IPS-15b (cell line): Measurements from ENCODE around the gene ZMIZ1.

ENCODE experiments used
- H3K27me3 ChIP-seq: one replicate; pipeline ENCODE4 v1.6.1; 2013; ENCODE audit warnings: low read length; ENCODE audit not compliant: control insufficient read depth, insufficient read depth
- H3K36me3 ChIP-seq: one replicate; pipeline ENCODE4 v1.6.1; 2013; ENCODE audit warnings: low read length; ENCODE audit not compliant: control insufficient read depth, insufficient read depth
- H3K4me1 ChIP-seq: one replicate; pipeline ENCODE4 v1.6.1; 2013; ENCODE audit warnings: mild to moderate bottlenecking, low read length; ENCODE audit not compliant: control insufficient read depth, insufficient read depth
- H3K4me3 ChIP-seq: one replicate; pipeline ENCODE4 v1.5.1; 2013; ENCODE audit warnings: low read depth, low read length
- H3K9ac ChIP-seq: one replicate; pipeline ENCODE4 v1.6.1; 2013; ENCODE audit warnings: low read depth, mild to moderate bottlenecking, low read length
- H3K9me3 ChIP-seq: one replicate; pipeline ENCODE4 v1.6.1; 2013; ENCODE audit warnings: mild to moderate bottlenecking, low read length; ENCODE audit not compliant: control insufficient read depth, insufficient read depth

The ZMIZ1 gene

GRCh38 chr10:79182781-79183467, 114.2 kb downstream of the ZMIZ1 start:
- no peak overlapping the region for H3K9ac ChIP-seq
- H3K36me3 ChIP-seq: peaks cover 20% of the 10 kb centered on the region
- no peaks in the 10 kb centered on the region for H3K9me3 ChIP-seq
- H3K4me1 ChIP-seq: peaks cover 25% of the 10 kb centered on the region
- no peak overlapping the region for H3K4me3 ChIP-seq
- H3K27me3 ChIP-seq: no peaks in the 10 kb centered on the region

GRCh38 chr10:79183468-79183865, 114.7 kb downstream of the ZMIZ1 start:
- Histone ChIP-seq H3K9ac (no peak overlapping the region), H3K9me3 (no peaks in the 10 kb centered on the region), H3K4me1 (peaks cover 24% of the 10 kb centered on the region), H3K27me3 (no peaks in the 10 kb centered on the region), H3K36me3 (peaks cover 20% of the 10 kb centered on the region), H3K4me3 (no peak overlapping the region)

GRCh38 chr10:79184145-79184625, 115.4 kb downstream of the ZMIZ1 start:
- Histone ChIP-seq H3K4me1 (peaks cover 19% of the 10 kb centered on the region), H3K9ac (no peak overlapping the region), H3K27me3 (no peaks in the 10 kb centered on the region), H3K4me3 (no peak overlapping the region), H3K9me3 (no peaks in the 10 kb centered on the region), H3K36me3 (peaks cover 20% of the 10 kb centered on the region)

- Histone ChIP-seq H3K36me3 (peaks cover 22% of the 10 kb centered on the region), H3K4me3 (no peak overlapping the region), H3K9ac (no peak overlapping the region)
Observed at GRCh38 chr10:79184657-79185056, 115.9 kb downstream of the ZMIZ1 start.

GRCh38 chr10:79185067-79185774, 116.5 kb downstream of the ZMIZ1 start:
- Histone ChIP-seq H3K9ac (no peak overlapping the region), H3K27me3 (no peaks in the 10 kb centered on the region)

More at GRCh38 chr10:79184657-79185056, 115.9 kb downstream of the ZMIZ1 start:
- no peaks in the 10 kb centered on the region for H3K27me3 ChIP-seq
- no peaks in the 10 kb centered on the region for H3K9me3 ChIP-seq
- H3K4me1 ChIP-seq: peaks cover 17% of the 10 kb centered on the region

GRCh38 chr10:79185796-79186374, 117.1 kb downstream of the ZMIZ1 start:
- no peak overlapping the region for H3K9ac ChIP-seq
- H3K4me1 ChIP-seq: peaks cover 17% of the 10 kb centered on the region

More at GRCh38 chr10:79185067-79185774, 116.5 kb downstream of the ZMIZ1 start:
- no peaks in the 10 kb centered on the region for H3K9me3 ChIP-seq
- H3K4me1 ChIP-seq: peaks cover 17% of the 10 kb centered on the region
- H3K36me3 ChIP-seq: peaks cover 24% of the 10 kb centered on the region
- no peak overlapping the region for H3K4me3 ChIP-seq

GRCh38 chr10:79186486-79187120, 117.8 kb downstream of the ZMIZ1 start:
- Histone ChIP-seq H3K4me3 (no peak overlapping the region), H3K9ac (no peak overlapping the region), H3K9me3 (no peaks in the 10 kb centered on the region), H3K36me3 (peaks cover 22% of the 10 kb centered on the region), H3K27me3 (no peaks in the 10 kb centered on the region), H3K4me1 (peaks cover 17% of the 10 kb centered on the region)

More at GRCh38 chr10:79185796-79186374, 117.1 kb downstream of the ZMIZ1 start:
- H3K9me3 ChIP-seq: no peaks in the 10 kb centered on the region
- H3K27me3 ChIP-seq: no peaks in the 10 kb centered on the region
- no peak overlapping the region for H3K4me3 ChIP-seq
- H3K36me3 ChIP-seq: peaks cover 22% of the 10 kb centered on the region

- Histone ChIP-seq H3K9ac (no peak overlapping the region), H3K36me3 (peaks cover 18% of the 10 kb centered on the region), H3K27me3 (no peaks in the 10 kb centered on the region), H3K4me1 (peaks cover 17% of the 10 kb centered on the region), H3K4me3 (no peak overlapping the region), H3K9me3 (no peaks in the 10 kb centered on the region)
Observed at GRCh38 chr10:79187121-79187940, 118.6 kb downstream of the ZMIZ1 start.

GRCh38 chr10:79188154-79188965, 119.6 kb downstream of the ZMIZ1 start:
- peaks cover 17% of the 10 kb centered on the region for H3K4me1 ChIP-seq
- no peak overlapping the region for H3K9ac ChIP-seq
- peaks cover 17% of the 10 kb centered on the region for H3K36me3 ChIP-seq

GRCh38 chr10:79189181-79189580, 120.4 kb downstream of the ZMIZ1 start:
- Histone ChIP-seq H3K9ac (no peak overlapping the region), H3K36me3 (peaks cover 17% of the 10 kb centered on the region), H3K27me3 (no peaks in the 10 kb centered on the region), H3K4me1 (peaks cover 17% of the 10 kb centered on the region), H3K9me3 (no peaks in the 10 kb centered on the region), H3K4me3 (no peak overlapping the region)

More at GRCh38 chr10:79188154-79188965, 119.6 kb downstream of the ZMIZ1 start:
- H3K27me3 ChIP-seq: no peaks in the 10 kb centered on the region
- no peak overlapping the region for H3K4me3 ChIP-seq
- H3K9me3 ChIP-seq: no peaks in the 10 kb centered on the region
